ENCODE measurements around the gene TWF2. TPM values are rescaled to one million over a fixed set of nuclear protein-coding genes. Genes with fewer than 3 reads are reported as not detected.

The TWF2 gene
- total and polyA plus RNA-seq, 9 of the 15 experiments (the other 6 are each of a cell fraction or from before 2014, with no cell fraction given) = 0.11 to 61.9 (median 29.7) TPM

GRCh38 chr3:52211268-52211891 lies 27.6 kb downstream of the TWF2 start:
- H3K4me2 ChIP-seq (ENCODE audit: insufficient read depth, low read length) = no peak overlapping the region
- BruUV-seq (replicated peaks) = no TSS peak

More at GRCh38 chr3:52211268-52211891, 27.6 kb downstream of the TWF2 start:
- Histone ChIP-seq H3K9me1 (ENCODE audit: control insufficient read depth, insufficient read depth, low read length) (no peaks in the 10 kb centered on the region), H3K9me3 (replicated peaks; ENCODE audit: control insufficient read depth, insufficient read depth, low read depth, low read length) (no peaks in the 10 kb centered on the region), H3K27me3 (ENCODE audit: control insufficient read depth in 2 of 2, insufficient read depth in 2 of 2, low read length in 2 of 2) (no peaks in the 10 kb centered on the region), H3K4me3 (no peak overlapping the region), H3K79me2 (ENCODE audit: control insufficient read depth, insufficient read depth, low read length) (no peaks in the 10 kb centered on the region), H3K9ac (ENCODE audit: insufficient read depth in 1 of 2, low read depth in 2 of 2, low read length in 2 of 2) (no peak overlapping the region; a peak in 1 of 4 replicates), H2AFZ (ENCODE audit: low read depth, low read length) (no peak overlapping the region), H3K27ac (ENCODE audit: extremely low read depth, low read depth, low read length) (no peak overlapping the region), H3K4me1 (replicated peaks in 1 of 2; ENCODE audit: control insufficient read depth in 2 of 2, insufficient read depth in 2 of 2, low read length in 2 of 2) (no peaks in the 10 kb centered on the region; a peak in 1 of 5 replicates), H3K36me3 (ENCODE audit: control insufficient read depth, insufficient read depth, low read length) (peaks cover 82% of the 10 kb centered on the region), H4K20me1 (replicated peaks; ENCODE audit: control insufficient read depth, insufficient read depth, low read length) (no peaks in the 10 kb centered on the region)
- intact Hi-C loops (cut with micrococcal nuclease) = no loop called here
- no peak for FAIRE-seq
- no peak for ATAC-seq
- DNase-seq (ENCODE audit: extremely low read depth in 1 of 4, low spot score in 3 of 4) = no peak
- no peak for TF ChIP-seq FUS (optimal IDR thresholded peaks at IDR 0.05; ENCODE audit: low read depth, low read length)
- no peak for TF ChIP-seq HDAC6 (IDR thresholded peaks at IDR 0.05; ENCODE audit: low read depth, low read length)
- TF ChIP-seq TEAD2 (tag; IDR thresholded peaks at IDR 0.05) = no peak
- no peak for TF ChIP-seq EZH2 (IDR thresholded peaks at IDR 0.05; ENCODE audit: borderline replicate concordance, low read depth, low read length)
- TF ChIP-seq CTBP1 (IDR thresholded peaks at IDR 0.05; ENCODE audit: borderline replicate concordance) = no peak
- no peak for TF ChIP-seq FOXK1 (CRISPR knock-in tag; IDR thresholded peaks at IDR 0.05; ENCODE audit: borderline replicate concordance)
- no peak for TF ChIP-seq RNF219 (CRISPR knock-in tag; IDR thresholded peaks at IDR 0.05)
- TF ChIP-seq ZC3H8 (IDR thresholded peaks at IDR 0.05) = no peak
- no peak for TF ChIP-seq SETDB1 (IDR thresholded peaks at IDR 0.05; ENCODE audit: low read length)
- no peak for TF ChIP-seq VEZF1 (CRISPR knock-in tag; IDR thresholded peaks at IDR 0.05)
- TF ChIP-seq NRF1 (conservative IDR thresholded peaks at IDR 0.05 in 1 of 2, IDR thresholded peaks at IDR 0.05 in 1 of 2) = no peak
- TF ChIP-seq FOXP4 (CRISPR knock-in tag; IDR thresholded peaks at IDR 0.05; ENCODE audit: borderline replicate concordance) = no peak
- TF ChIP-seq SAFB2 (IDR thresholded peaks at IDR 0.05; ENCODE audit: borderline replicate concordance, low read depth, low read length, severe bottlenecking) = no peak
- TF ChIP-seq ZNF668 (CRISPR knock-in tag; IDR thresholded peaks at IDR 0.05) = no peak
- TF ChIP-seq GTF2B (IDR thresholded peaks at IDR 0.05; ENCODE audit: extremely low read depth, insufficient read length) = no peak
- TF ChIP-seq FOXJ2 (tag; IDR thresholded peaks at IDR 0.05) = no peak
- 92% methylated on average over 13 of the region's 18 CpGs for WGBS (ENCODE audit: insufficient coverage, low coverage, missing lambda C conversion rate)
- POLR2A ChIA-PET = no interaction called here
- CTCF ChIA-PET (ENCODE audit: low intra/inter-chr PET ratio) = no interaction called here
- in situ Hi-C loops (cut with MboI) = no loop called here

Data from K562 (cell line).